A549 treated with CpdA at 1 μM for 4 hours (cell line): ENCODE data around the gene FAT3. TPM values are rescaled to one million over a fixed set of nuclear protein-coding genes. Genes with fewer than 3 reads are reported as not detected.

Experiments used
- total RNA-seq: library from RNA; stranded (reverse); fragments of 200-300 nt; extraction: Qiagen RNA extraction; gene quantifications from 5 replicates; pipeline ENCODE4 v1.2.3, GENCODE V29; 2022; ENCODE audit warnings: low read depth

The FAT3 gene
- total RNA-seq = 0.13 to 0.90 TPM (median 0.84 TPM) in 5 replicates

DNA sequence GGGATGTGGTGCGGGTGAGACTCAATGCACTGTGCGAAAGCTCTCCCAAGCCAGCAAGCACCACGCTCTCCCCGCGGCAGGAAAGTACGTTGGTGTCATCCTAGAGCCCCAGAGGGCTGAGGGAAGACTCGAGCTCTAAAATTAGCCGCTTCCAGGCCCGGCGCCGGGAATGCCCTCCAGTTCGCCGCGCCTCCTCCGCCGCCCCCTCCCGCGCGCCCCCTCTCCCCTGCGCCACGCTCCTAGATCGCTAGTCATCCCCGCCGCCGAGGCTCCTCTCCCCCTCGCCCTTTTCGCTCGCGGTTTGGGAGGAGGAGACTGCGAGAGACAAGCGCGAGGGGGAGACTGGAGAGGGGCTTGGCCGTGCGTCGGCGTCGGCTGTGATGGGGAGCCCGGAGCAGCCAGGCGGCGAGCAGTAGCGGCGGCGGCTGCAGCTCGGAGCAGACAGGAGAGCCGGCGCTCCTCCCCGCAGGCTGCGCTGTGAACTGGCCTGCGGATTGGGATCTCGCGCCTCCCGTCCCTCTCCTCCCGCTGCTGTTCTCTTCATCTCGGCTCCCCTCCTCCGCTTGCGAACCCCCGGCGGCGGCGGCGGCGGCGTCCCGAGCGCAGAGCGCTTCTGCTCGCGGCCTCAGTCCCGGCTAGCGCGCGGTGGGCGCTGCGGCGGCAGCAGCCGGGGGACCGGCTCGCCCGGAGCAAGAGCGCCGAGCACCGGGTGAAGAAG is at the start of gene FAT3:
FAT3 (plus strand) TSS at position 412 of the 718 bp plus-strand sequence. CDS start 127,295 bp downstream, outside the sequence.

